ENCODE measurements around the gene CTNNA2.

The CTNNA2 gene

DNA sequence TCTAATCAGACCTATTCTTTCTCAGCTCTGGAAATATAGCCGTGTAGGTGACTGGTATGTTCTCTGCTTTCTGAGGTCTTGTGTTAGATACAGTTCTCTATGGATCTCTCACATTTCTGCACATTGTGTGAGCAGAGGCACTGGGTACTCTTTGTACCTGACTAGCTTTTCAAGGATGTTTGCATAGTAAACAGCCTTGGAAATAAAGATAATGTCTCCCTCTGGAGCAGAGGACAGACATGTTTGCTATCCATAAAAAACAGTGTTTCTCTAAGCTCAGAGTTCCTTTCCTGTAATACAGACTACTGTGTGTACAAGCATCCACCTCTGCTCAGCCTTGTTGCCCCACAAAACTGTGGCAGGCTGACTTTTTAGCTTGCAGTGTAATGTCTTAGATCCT is 279.2 kb downstream of the CTNNA2 start:
- H3K27me3 ChIP-seq (ENCODE audit: control insufficient read depth, insufficient read depth, low read length), result no peaks in the 10 kb centered on the region
- H3K4me3 ChIP-seq (ENCODE audit: low read length), result no peak overlapping the region
- H3K4me1 ChIP-seq (ENCODE audit: control insufficient read depth, low read depth, low read length), result peaks cover 10% of the 10 kb centered on the region
- no peaks in the 10 kb centered on the region for H3K36me3 ChIP-seq (ENCODE audit: control insufficient read depth, low read depth, low read length)
- no peak overlapping the region for H3K27ac ChIP-seq (ENCODE audit: low read length)
- no peaks in the 10 kb centered on the region for H3K9me3 ChIP-seq (ENCODE audit: control insufficient read depth, low read depth, low read length)
- no peak overlapping the region for H3K9ac ChIP-seq (ENCODE audit: low read length)

DNA sequence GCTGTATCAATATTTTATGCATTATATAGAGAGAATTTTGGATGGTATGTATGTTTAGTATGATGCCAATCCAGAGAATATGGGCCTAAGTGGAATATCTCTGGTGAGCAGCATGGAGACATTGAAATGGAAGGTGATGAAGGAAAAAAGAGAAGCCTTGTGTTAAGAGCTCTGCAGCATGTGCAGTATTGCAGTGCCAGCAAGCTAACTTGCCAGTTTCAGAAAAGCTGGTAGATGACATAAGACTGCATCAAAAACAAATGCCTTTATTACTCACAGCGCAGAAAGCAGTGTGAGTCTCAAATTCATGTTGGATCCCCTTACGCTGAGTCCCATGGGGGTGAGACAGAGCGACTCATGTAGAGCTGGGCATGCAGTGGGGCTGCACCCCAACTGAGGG is 280.2 kb downstream of the CTNNA2 start:
- H3K27me3 ChIP-seq (ENCODE audit: control insufficient read depth, insufficient read depth, low read length), result no peaks in the 10 kb centered on the region
- peaks cover 10% of the 10 kb centered on the region for H3K4me1 ChIP-seq (ENCODE audit: control insufficient read depth, low read depth, low read length)
- no peak overlapping the region for H3K9ac ChIP-seq (ENCODE audit: low read length)
- H3K36me3 ChIP-seq (ENCODE audit: control insufficient read depth, low read depth, low read length), result no peaks in the 10 kb centered on the region
- no peaks in the 10 kb centered on the region for H3K9me3 ChIP-seq (ENCODE audit: control insufficient read depth, low read depth, low read length)
- no peak overlapping the region for H3K27ac ChIP-seq (ENCODE audit: low read length)
- H3K4me3 ChIP-seq (ENCODE audit: low read length), result no peak overlapping the region

DNA sequence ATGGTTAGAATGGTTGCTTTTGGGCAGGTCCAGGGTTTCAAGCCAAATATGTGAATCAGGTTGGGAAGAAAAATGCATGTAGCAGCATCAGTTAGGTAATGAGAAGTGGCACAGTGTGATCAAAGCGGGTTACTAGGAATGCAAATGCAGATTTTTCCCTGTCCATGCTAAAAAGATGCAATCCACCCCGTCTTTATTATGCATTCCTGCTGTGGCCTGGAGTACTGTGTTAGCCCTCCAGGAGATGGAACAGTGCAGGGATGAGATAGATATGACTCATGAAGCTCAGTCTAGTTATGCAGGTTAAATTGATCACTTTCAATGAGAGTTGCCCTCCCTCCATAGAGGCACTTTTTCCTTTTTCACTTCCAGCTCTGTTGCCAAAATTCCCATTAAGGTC is 283.8 kb downstream of the CTNNA2 start:
- no peaks in the 10 kb centered on the region for H3K36me3 ChIP-seq (ENCODE audit: control insufficient read depth, low read depth, low read length)
- no peaks in the 10 kb centered on the region for H3K27me3 ChIP-seq (ENCODE audit: control insufficient read depth, insufficient read depth, low read length)
- peaks cover 22% of the 10 kb centered on the region for H3K4me1 ChIP-seq (ENCODE audit: control insufficient read depth, low read depth, low read length)
- H3K9me3 ChIP-seq (ENCODE audit: control insufficient read depth, low read depth, low read length), result no peaks in the 10 kb centered on the region
- H3K9ac ChIP-seq (ENCODE audit: low read length), result no peak overlapping the region
- H3K27ac ChIP-seq (ENCODE audit: low read length), result no peak overlapping the region
- H3K4me3 ChIP-seq (ENCODE audit: low read length), result peak overlapping the region; percentile 6

DNA sequence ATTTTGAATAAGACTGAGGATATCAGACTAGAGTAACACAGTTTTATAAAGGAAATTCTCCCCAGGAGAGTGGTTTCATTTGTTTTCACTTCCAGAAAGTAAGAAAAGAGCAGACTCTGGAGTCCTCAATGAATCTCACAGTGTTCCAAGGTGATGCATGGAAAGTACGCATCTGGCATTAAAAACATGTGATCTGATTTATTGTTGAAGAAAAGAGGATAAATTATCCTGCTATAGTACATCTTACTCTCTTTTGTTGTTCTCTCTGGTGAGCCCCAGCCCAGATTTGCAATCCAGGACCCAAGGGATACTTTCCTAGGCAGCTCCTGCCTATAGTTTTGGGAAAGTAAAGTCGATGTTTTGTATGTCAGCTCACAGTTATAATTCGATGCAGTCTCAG is 285.9 kb downstream of the CTNNA2 start:
- Histone ChIP-seq H3K36me3 (ENCODE audit: control insufficient read depth, low read depth, low read length) (no peaks in the 10 kb centered on the region), H3K4me3 (ENCODE audit: low read length) (no peak overlapping the region), H3K9ac (ENCODE audit: low read length) (no peak overlapping the region), H3K27ac (ENCODE audit: low read length) (no peak overlapping the region), H3K9me3 (ENCODE audit: control insufficient read depth, low read depth, low read length) (peaks cover 4% of the 10 kb centered on the region), H3K4me1 (ENCODE audit: control insufficient read depth, low read depth, low read length) (peaks cover 22% of the 10 kb centered on the region), H3K27me3 (ENCODE audit: control insufficient read depth, insufficient read depth, low read length) (no peaks in the 10 kb centered on the region)

DNA sequence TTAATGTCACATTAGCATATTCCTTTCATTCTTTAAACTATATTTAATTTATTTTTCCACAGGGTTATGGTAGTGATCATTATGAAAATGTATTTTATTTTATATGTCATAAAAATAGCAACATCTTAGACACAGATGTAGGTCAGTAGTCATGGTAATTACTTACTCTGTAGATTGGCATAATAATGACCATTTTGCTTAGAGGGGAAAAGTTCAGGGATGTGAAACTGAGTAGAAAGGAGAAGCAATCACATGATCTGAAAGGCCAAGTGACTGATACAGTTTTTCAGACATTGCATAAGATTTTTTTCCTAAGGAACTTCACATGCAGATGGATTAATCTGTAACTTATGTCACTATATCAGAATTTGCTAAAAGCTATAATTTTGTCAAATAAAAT is 286.9 kb downstream of the CTNNA2 start:
- Histone ChIP-seq H3K4me3 (ENCODE audit: low read length) (no peak overlapping the region), H3K4me1 (ENCODE audit: control insufficient read depth, low read depth, low read length) (peaks cover 22% of the 10 kb centered on the region), H3K27ac (ENCODE audit: low read length) (no peak overlapping the region), H3K27me3 (ENCODE audit: control insufficient read depth, insufficient read depth, low read length) (no peaks in the 10 kb centered on the region), H3K9ac (ENCODE audit: low read length) (no peak overlapping the region), H3K36me3 (ENCODE audit: control insufficient read depth, low read depth, low read length) (no peaks in the 10 kb centered on the region), H3K9me3 (ENCODE audit: control insufficient read depth, low read depth, low read length) (peaks cover 4% of the 10 kb centered on the region)

DNA sequence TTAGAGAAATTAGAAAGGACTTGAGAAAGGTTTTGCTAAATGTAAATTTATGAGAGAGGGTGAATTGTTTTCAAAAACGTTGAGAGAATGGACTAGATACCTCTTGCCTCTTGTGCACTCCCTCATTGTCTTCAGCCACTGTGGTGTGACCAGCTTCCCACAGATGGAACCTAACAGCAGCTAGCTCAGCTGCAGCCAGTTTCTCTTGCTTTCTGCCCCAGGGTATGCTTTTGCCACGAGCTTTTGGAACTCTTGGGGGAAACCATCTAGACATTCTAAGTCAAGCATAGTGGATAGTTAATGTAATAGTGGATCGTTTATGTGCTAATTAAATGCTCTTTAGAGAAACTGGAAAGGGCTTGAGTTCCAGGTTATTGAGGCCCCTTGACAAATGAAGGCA is 288.2 kb downstream of the CTNNA2 start:
- H3K4me3 ChIP-seq (ENCODE audit: low read length), result no peak overlapping the region
- H3K4me1 ChIP-seq (ENCODE audit: control insufficient read depth, low read depth, low read length), result peaks cover 18% of the 10 kb centered on the region
- no peak overlapping the region for H3K27ac ChIP-seq (ENCODE audit: low read length)
- H3K9ac ChIP-seq (ENCODE audit: low read length), result no peak overlapping the region
- peaks cover 4% of the 10 kb centered on the region for H3K9me3 ChIP-seq (ENCODE audit: control insufficient read depth, low read depth, low read length)
- no peaks in the 10 kb centered on the region for H3K36me3 ChIP-seq (ENCODE audit: control insufficient read depth, low read depth, low read length)
- H3K27me3 ChIP-seq (ENCODE audit: control insufficient read depth, insufficient read depth, low read length), result no peaks in the 10 kb centered on the region

DNA sequence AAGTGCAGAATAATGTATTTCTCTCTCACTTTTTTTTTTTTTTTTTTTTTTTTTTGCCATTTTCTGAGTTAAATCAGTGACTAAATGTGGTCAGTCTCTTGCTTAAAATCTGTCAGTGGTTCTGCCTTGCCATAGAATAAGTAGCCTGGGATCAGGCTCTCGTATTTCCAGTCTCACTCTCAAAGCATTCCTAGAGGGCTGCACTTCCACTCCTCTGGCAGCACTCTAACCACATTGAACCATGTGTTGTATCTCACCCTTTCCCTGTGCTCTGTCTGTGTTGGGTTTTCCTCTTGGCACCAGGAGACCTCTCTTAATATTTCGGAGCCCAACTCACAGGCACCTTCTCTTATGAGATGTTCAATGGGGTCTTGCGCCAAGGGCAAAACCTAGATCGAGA is 304.4 kb downstream of the CTNNA2 start:
- Histone ChIP-seq H3K4me3 (ENCODE audit: low read length) (no peak overlapping the region), H3K4me1 (ENCODE audit: control insufficient read depth, low read depth, low read length) (no peaks in the 10 kb centered on the region), H3K9ac (ENCODE audit: low read length) (no peak overlapping the region), H3K27me3 (ENCODE audit: control insufficient read depth, insufficient read depth, low read length) (no peaks in the 10 kb centered on the region), H3K9me3 (ENCODE audit: control insufficient read depth, low read depth, low read length) (no peaks in the 10 kb centered on the region), H3K36me3 (ENCODE audit: control insufficient read depth, low read depth, low read length) (no peaks in the 10 kb centered on the region), H3K27ac (ENCODE audit: low read length) (no peak overlapping the region)

DNA sequence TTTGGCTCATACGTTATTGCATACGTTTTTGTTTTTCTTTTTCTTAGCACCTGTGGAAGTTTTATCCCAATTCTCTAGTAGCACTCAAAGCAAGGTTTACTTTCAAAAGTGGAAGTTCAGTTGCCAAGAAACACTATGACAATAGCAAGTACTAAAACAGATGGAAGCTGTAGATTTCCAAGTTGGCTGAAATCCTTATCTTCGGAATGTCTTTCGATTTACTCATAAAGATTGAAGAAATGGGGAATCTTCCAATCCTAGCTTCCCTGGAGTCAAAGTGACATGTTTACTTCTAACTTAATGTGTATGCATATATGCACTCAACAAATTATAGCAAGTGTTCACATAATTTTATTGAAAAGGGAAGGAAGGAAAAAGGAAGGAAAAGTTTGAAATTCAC is 307.4 kb downstream of the CTNNA2 start:
- Histone ChIP-seq H3K4me3 (ENCODE audit: low read length) (no peak overlapping the region), H3K4me1 (ENCODE audit: control insufficient read depth, low read depth, low read length) (no peaks in the 10 kb centered on the region), H3K9ac (ENCODE audit: low read length) (no peak overlapping the region), H3K36me3 (ENCODE audit: control insufficient read depth, low read depth, low read length) (no peaks in the 10 kb centered on the region), H3K27me3 (ENCODE audit: control insufficient read depth, insufficient read depth, low read length) (no peaks in the 10 kb centered on the region), H3K9me3 (ENCODE audit: control insufficient read depth, low read depth, low read length) (no peaks in the 10 kb centered on the region), H3K27ac (ENCODE audit: low read length) (no peak overlapping the region)

DNA sequence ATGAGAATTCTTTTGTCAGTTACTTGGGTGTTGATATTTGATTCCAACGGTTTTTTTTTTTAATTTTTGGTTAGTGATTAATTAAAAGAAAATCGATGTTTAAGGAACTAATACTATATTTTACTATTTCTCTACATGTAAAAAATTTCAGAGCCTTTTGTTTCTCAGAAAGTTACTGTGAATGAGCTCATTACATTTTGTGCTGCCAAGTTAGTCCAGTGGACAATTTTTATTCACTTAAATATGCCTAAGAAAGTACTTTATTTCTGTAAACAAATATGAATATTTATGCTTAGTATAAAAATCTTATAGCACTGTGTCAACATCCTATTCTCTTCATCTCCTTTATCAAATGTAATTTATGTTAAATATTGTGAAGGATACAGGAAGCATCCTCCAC is 309.3 kb downstream of the CTNNA2 start:
- H3K36me3 ChIP-seq (ENCODE audit: control insufficient read depth, low read depth, low read length), result no peaks in the 10 kb centered on the region
- no peaks in the 10 kb centered on the region for H3K4me1 ChIP-seq (ENCODE audit: control insufficient read depth, low read depth, low read length)
- no peaks in the 10 kb centered on the region for H3K27me3 ChIP-seq (ENCODE audit: control insufficient read depth, insufficient read depth, low read length)
- H3K9me3 ChIP-seq (ENCODE audit: control insufficient read depth, low read depth, low read length), result no peaks in the 10 kb centered on the region
- H3K4me3 ChIP-seq (ENCODE audit: low read length), result no peak overlapping the region
- no peak overlapping the region for H3K27ac ChIP-seq (ENCODE audit: low read length)
- H3K9ac ChIP-seq (ENCODE audit: low read length), result no peak overlapping the region

DNA sequence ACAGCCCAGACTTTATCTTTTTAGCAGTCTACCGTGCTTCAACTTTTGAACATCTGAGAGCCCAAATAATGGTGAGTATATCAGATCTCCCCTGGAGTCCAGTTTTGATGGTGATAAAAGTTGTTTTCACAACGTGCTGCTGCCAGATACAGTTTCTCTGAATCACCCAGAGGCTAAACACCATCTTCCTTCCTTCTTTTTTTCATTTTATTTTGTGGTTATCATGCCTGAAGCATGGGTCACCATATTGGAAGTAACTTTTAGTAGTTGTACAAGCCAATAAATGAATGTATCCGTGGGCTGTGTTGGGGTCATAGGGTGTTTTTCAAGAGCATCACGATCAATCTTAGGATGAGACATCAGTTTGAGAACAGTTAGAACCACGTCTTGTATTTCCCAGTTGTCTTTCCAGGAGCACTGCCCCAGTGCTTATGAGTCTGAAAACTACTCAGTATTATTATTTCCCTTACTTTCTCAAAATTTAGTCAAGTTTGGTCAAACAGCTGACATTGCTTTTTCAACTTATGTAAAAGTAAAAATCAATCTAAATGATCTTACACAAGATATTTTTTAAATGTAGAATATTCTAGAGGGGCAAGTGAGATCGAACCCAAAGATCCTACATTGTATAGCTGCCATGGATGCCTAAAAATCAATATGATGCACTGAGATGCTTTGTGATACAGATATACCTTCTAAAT is 311.4 kb downstream of the CTNNA2 start:
- H3K27ac ChIP-seq (ENCODE audit: low read length), result no peak overlapping the region
- H3K27me3 ChIP-seq (ENCODE audit: control insufficient read depth, insufficient read depth, low read length), result no peaks in the 10 kb centered on the region
- peaks cover 8% of the 10 kb centered on the region for H3K4me1 ChIP-seq (ENCODE audit: control insufficient read depth, low read depth, low read length)
- H3K4me3 ChIP-seq (ENCODE audit: low read length), result no peak overlapping the region
- no peak overlapping the region for H3K9ac ChIP-seq (ENCODE audit: low read length)
- no peaks in the 10 kb centered on the region for H3K9me3 ChIP-seq (ENCODE audit: control insufficient read depth, low read depth, low read length)
- H3K36me3 ChIP-seq (ENCODE audit: control insufficient read depth, low read depth, low read length), result no peaks in the 10 kb centered on the region

DNA sequence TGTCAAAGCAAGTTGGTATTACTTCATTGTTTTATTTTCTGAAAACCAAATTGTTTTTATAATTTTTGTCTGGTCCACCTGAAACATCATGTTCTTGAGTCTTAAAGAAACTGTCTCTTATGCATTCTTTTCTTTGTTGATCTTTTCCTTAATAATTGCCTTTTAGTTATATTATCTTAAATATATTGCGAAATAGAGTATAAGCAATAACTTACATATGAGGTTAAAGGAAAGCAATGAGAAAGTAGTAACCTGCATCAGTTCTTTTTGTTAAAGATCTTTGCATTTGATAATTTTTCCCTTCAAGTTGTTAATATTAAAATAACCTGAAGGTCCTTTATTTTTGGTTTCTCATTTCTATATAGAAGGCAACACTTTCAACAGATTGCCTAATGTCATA is 315.0 kb downstream of the CTNNA2 start:
- no peaks in the 10 kb centered on the region for H3K9me3 ChIP-seq (ENCODE audit: control insufficient read depth, low read depth, low read length)
- H3K27me3 ChIP-seq (ENCODE audit: control insufficient read depth, insufficient read depth, low read length), result no peaks in the 10 kb centered on the region
- H3K27ac ChIP-seq (ENCODE audit: low read length), result no peak overlapping the region
- H3K9ac ChIP-seq (ENCODE audit: low read length), result no peak overlapping the region
- H3K36me3 ChIP-seq (ENCODE audit: control insufficient read depth, low read depth, low read length), result no peaks in the 10 kb centered on the region
- H3K4me1 ChIP-seq (ENCODE audit: control insufficient read depth, low read depth, low read length), result peaks cover 26% of the 10 kb centered on the region
- no peak overlapping the region for H3K4me3 ChIP-seq (ENCODE audit: low read length)

DNA sequence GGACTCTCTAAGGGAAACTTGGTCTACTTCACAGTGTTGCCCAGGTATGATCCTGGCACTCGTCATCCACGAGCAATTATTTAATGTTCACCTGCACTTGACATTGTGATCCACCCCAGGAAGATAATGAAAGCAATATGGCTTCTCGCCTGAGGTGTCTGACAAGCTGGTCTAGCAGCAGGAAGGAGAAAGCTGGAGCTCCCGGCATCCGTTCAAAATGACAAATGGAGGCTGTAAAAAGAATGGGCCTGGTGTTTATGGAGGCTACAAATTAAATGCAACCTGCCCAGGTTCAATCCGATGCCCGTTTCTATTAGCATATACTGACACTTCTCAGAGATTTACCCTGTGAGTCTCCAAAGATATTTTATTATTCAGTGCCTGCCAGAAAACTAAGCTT is 317.6 kb downstream of the CTNNA2 start:
- Histone ChIP-seq H3K4me1 (ENCODE audit: control insufficient read depth, low read depth, low read length) (peaks cover 38% of the 10 kb centered on the region), H3K9ac (ENCODE audit: low read length) (no peak overlapping the region), H3K36me3 (ENCODE audit: control insufficient read depth, low read depth, low read length) (no peaks in the 10 kb centered on the region), H3K27me3 (ENCODE audit: control insufficient read depth, insufficient read depth, low read length) (no peaks in the 10 kb centered on the region), H3K9me3 (ENCODE audit: control insufficient read depth, low read depth, low read length) (no peaks in the 10 kb centered on the region), H3K4me3 (ENCODE audit: low read length) (no peak overlapping the region), H3K27ac (ENCODE audit: low read length) (no peak overlapping the region)
